ENCODE measurements around the gene GLTP.

Gene GLTP

DNA sequence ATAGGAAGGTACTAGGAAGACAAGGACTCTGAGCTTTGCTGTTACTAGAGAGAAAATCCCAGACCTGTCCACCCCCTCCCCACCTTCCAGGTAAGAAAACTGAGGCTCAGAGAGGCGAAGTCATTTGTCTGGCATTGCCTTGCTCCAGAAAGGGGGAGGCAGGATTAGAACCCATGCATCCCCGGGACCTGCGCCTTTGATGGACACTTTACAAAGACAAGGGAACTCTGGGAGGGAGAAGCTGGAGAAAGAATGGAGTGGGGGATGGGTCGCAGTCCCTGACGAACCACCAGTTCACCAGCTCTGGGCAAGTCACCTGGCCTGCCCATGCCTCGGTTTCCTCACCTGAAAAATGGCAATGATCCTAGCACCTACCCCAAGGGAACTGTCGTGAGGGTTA is 57.9 kb downstream of the GLTP start:
- Histone ChIP-seq H3K4me2 (ENCODE audit: low read depth, low read length, poor library complexity, severe bottlenecking) (no peak overlapping the region), H3K36me3 (ENCODE audit: low read length) (no peaks in the 10 kb centered on the region), H3K27me3 (ENCODE audit: low read length) (no peaks in the 10 kb centered on the region), H4K20me1 (ENCODE audit: low read depth, low read length) (no peaks in the 10 kb centered on the region), H3K27ac (ENCODE audit: low read depth, low read length) (no peak overlapping the region), H3K9ac (ENCODE audit: low read length) (no peak overlapping the region), H3F3A (ENCODE audit: insufficient read depth) (no peaks in the 10 kb centered on the region), H3K9me3 (ENCODE audit: insufficient read depth, low read length) (no peaks in the 10 kb centered on the region), H3K4me3 (ENCODE audit: insufficient read depth, low read length, poor library complexity, severe bottlenecking) (no peak overlapping the region), H3K79me2 (ENCODE audit: insufficient read depth, low read length) (no peaks in the 10 kb centered on the region), H3K9me2 (replicated peaks; ENCODE audit: insufficient read depth, low read length) (no peaks in the 10 kb centered on the region), H2AFZ (ENCODE audit: low read depth, low read length, severe bottlenecking) (no peak overlapping the region)
- no peak for TF ChIP-seq EZH2phosphoT487 (conservative IDR thresholded peaks at IDR 0.05; ENCODE audit: low read length)
- TF ChIP-seq, protein P1, sequence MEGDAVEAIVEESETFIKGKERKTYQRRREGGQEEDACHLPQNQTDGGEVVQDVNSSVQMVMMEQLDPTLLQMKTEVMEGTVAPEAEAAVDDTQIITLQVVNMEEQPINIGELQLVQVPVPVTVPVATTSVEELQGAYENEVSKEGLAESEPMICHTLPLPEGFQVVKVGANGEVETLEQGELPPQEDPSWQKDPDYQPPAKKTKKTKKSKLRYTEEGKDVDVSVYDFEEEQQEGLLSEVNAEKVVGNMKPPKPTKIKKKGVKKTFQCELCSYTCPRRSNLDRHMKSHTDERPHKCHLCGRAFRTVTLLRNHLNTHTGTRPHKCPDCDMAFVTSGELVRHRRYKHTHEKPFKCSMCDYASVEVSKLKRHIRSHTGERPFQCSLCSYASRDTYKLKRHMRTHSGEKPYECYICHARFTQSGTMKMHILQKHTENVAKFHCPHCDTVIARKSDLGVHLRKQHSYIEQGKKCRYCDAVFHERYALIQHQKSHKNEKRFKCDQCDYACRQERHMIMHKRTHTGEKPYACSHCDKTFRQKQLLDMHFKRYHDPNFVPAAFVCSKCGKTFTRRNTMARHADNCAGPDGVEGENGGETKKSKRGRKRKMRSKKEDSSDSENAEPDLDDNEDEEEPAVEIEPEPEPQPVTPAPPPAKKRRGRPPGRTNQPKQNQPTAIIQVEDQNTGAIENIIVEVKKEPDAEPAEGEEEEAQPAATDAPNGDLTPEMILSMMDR (IDR thresholded peaks at IDR 0.05; ENCODE audit: insufficient read depth, low read length, poor library complexity, severe bottlenecking), result no peak

DNA sequence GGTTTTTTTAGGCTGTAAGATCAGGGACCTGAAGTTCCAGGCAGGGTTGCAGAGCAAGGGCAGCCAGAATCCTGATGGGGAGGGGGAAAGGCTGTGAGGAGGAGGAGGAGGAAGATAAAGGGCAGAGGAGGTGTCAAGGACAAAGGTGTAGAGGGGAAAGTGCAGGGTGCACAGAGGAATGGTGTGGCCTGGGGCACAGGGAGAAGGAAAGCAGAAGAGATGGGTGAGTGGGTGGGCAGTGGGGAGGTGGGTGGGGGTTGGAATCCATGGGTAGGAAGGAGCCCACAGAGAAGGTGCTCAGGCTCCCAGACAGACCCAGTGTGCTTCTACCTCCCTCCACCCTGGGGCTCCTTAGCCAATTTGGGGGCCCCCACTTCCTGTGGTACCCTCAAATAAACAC is 58.4 kb downstream of the GLTP start:
- no peaks in the 10 kb centered on the region for H3K36me3 ChIP-seq (ENCODE audit: low read length)
- no peaks in the 10 kb centered on the region for H3K79me2 ChIP-seq (ENCODE audit: insufficient read depth, low read length)
- no peak overlapping the region for H3K4me3 ChIP-seq (ENCODE audit: insufficient read depth, low read length, poor library complexity, severe bottlenecking)
- no peaks in the 10 kb centered on the region for H3K9me2 ChIP-seq (replicated peaks; ENCODE audit: insufficient read depth, low read length)
- no peak for TF ChIP-seq EZH2phosphoT487 (conservative IDR thresholded peaks at IDR 0.05; ENCODE audit: low read length)
- TF ChIP-seq, protein P1 (IDR thresholded peaks at IDR 0.05; ENCODE audit: insufficient read depth, low read length, poor library complexity, severe bottlenecking), result no peak
- no peak overlapping the region for H3K27ac ChIP-seq (ENCODE audit: low read depth, low read length)
- H3K9me3 ChIP-seq (ENCODE audit: insufficient read depth, low read length), result no peaks in the 10 kb centered on the region
- H3K9ac ChIP-seq (ENCODE audit: low read length), result no peak overlapping the region
- no peaks in the 10 kb centered on the region for H4K20me1 ChIP-seq (ENCODE audit: low read depth, low read length)
- H3F3A ChIP-seq (ENCODE audit: insufficient read depth), result no peaks in the 10 kb centered on the region
- no peaks in the 10 kb centered on the region for H3K27me3 ChIP-seq (ENCODE audit: low read length)
- no peak overlapping the region for H3K4me2 ChIP-seq (ENCODE audit: low read depth, low read length, poor library complexity, severe bottlenecking)
- H2AFZ ChIP-seq (ENCODE audit: low read depth, low read length, severe bottlenecking), result no peak overlapping the region

DNA sequence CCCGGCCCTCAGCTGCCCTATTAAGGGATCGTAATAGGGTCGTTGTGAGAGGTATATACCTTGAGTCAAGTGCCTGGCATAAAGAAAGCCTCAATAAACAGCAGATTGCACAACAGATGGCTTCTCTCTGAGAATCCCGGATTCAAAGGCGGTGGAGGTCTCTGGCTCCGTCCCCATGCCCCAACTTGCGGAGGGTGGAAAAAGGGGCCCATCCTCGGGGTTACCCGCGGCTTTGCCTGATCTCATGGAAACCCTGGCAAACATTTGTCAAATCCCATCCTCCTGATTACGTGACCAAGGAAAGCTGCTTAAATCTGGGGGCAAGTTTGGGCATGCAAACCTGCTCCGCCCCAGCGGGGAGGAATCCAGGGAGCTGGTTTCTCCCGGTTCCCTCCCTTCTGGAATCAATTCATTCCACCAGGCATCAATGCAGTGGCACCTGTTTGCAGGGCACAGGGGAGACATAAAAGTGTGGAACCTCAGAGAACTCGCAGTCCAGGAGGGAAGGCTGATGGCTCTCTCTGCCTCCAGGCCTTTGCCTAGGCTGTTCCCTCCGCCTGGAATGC is 59.4 kb downstream of the GLTP start:
- H3K36me3 ChIP-seq (ENCODE audit: low read length), result no peaks in the 10 kb centered on the region
- no peak overlapping the region for H3K4me3 ChIP-seq (ENCODE audit: insufficient read depth, low read length, poor library complexity, severe bottlenecking)
- H3K9me3 ChIP-seq (ENCODE audit: insufficient read depth, low read length), result no peaks in the 10 kb centered on the region
- H3K9ac ChIP-seq (ENCODE audit: low read length), result no peak overlapping the region
- no peaks in the 10 kb centered on the region for H4K20me1 ChIP-seq (ENCODE audit: low read depth, low read length)
- no peak overlapping the region for H3K4me2 ChIP-seq (ENCODE audit: low read depth, low read length, poor library complexity, severe bottlenecking)
- no peak overlapping the region for H3K27ac ChIP-seq (ENCODE audit: low read depth, low read length)
- H3K9me2 ChIP-seq (replicated peaks; ENCODE audit: insufficient read depth, low read length), result no peaks in the 10 kb centered on the region
- H3K27me3 ChIP-seq (ENCODE audit: low read length), result no peaks in the 10 kb centered on the region
- TF ChIP-seq EZH2phosphoT487 (conservative IDR thresholded peaks at IDR 0.05; ENCODE audit: low read length), result no peak
- TF ChIP-seq, protein P1 (IDR thresholded peaks at IDR 0.05; ENCODE audit: insufficient read depth, low read length, poor library complexity, severe bottlenecking), result no peak
- H3F3A ChIP-seq (ENCODE audit: insufficient read depth), result no peaks in the 10 kb centered on the region
- no peaks in the 10 kb centered on the region for H3K79me2 ChIP-seq (ENCODE audit: insufficient read depth, low read length)
- H2AFZ ChIP-seq (ENCODE audit: low read depth, low read length, severe bottlenecking), result no peak overlapping the region
